Measurements from ENCODE around the gene INSIG2.

The INSIG2 gene

DNA sequence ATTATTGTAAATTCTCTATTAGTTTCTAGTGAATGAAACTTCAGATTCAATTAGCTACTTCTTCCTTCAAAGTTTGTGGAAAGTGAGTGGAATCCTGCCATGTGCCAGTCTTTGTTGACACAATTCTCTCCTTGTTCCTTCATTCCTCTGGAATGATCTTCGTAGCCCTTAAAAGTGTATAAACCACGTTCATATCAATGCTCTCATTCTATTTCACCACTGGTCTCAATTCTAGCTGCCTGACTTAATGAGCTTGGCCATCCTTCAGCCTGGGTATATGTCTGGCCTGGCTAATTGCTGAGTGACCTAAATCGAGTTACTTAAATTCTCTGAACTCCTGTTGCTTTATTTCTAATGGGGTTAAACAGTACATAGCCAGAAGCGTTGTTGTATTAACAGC lies 43.5 kb downstream of the INSIG2 start:
- TF ChIP-seq, protein P1, sequence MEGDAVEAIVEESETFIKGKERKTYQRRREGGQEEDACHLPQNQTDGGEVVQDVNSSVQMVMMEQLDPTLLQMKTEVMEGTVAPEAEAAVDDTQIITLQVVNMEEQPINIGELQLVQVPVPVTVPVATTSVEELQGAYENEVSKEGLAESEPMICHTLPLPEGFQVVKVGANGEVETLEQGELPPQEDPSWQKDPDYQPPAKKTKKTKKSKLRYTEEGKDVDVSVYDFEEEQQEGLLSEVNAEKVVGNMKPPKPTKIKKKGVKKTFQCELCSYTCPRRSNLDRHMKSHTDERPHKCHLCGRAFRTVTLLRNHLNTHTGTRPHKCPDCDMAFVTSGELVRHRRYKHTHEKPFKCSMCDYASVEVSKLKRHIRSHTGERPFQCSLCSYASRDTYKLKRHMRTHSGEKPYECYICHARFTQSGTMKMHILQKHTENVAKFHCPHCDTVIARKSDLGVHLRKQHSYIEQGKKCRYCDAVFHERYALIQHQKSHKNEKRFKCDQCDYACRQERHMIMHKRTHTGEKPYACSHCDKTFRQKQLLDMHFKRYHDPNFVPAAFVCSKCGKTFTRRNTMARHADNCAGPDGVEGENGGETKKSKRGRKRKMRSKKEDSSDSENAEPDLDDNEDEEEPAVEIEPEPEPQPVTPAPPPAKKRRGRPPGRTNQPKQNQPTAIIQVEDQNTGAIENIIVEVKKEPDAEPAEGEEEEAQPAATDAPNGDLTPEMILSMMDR (IDR thresholded peaks at IDR 0.05; ENCODE audit: extremely low read depth, missing control alignments): no peak

DNA sequence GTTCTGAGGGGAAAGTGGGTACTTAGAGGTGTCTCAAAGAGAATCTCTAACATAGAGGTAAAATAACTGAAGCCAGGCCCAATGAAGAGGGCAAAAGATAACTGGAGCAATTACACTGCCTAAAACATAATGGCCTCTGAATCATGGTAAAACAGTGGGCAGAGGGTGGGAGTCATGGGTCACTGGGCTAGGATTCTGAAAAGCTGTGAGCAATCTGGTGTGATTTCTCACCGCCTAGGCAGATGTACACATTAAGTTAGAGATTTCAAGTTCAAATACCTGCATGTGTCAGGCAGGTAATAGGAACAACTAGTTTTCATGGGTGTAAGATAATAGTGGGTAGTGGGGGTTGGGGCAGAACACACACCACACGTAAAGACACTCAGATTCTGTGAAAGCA lies 45.6 kb downstream of the INSIG2 start:
- TF ChIP-seq, protein P1 (IDR thresholded peaks at IDR 0.05; ENCODE audit: extremely low read depth, missing control alignments): no peak
- no peak for DNase-seq (ENCODE audit: low spot score)

More for the DNA sequence above, 43.5 kb downstream of the INSIG2 start:
- DNase-seq (ENCODE audit: low spot score): no peak

DNA sequence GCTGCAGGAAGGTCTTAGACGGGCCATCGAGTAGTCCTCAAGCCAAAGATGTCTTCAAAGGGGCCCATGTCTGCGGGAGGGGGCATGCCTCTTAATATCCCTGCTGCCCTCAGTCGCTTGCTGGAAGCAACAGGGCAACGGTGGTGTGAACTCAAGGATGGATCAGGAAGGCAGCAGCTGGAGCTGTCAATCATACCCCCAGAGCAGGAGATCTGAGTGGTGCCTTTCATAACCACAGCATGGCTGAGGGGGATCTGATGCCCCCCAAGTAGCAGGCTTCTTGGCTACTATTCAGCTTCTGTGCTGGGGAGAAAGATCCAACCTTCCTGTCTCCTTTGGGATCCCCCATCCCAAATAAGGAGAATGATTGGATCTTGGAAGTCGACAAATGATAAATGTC lies 46.4 kb downstream of the INSIG2 start:
- TF ChIP-seq, protein P1 (IDR thresholded peaks at IDR 0.05; ENCODE audit: extremely low read depth, missing control alignments): no peak
- no peak for DNase-seq (ENCODE audit: low spot score)

DNA sequence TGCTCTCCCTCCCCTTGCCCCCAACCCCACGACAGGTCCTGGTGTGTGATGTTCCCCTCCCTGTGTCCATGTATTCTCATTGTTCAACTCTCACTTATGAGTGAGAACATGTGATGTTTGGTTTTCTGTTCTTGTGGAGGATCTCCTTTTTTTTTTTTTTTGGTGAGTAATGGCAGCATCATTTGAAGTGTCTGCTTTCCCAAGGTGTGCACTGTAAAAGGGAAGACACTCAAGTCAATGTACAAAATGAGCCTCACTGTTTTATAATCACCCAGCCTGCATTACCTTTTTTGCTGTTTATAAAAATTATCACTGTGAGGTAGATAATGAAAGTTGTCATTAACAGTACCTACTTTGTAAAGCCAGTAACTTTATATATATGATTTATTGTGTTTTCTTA lies 56.9 kb downstream of the INSIG2 start:
- no peak for DNase-seq (ENCODE audit: low spot score)
- TF ChIP-seq, protein P1 (IDR thresholded peaks at IDR 0.05; ENCODE audit: extremely low read depth, missing control alignments): no peak

DNA sequence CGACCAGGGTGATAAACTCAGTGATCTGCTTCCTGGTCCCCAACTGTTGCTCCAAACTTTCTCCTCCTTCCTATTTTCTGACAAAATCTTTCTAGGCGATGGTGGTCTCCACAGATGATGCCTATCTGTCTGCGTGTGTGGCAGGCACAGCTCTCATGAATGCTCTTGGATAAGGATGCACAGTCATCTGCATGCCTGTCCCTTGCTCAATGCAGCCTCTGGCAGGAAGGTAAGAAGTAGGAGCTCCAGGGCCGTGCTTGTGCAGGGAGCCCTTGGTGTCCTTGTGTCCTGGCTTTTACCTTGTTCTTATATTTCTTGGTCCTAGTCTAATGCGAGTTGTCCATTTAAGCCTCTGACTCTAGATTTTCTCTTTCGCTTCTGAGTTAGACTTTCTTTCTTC lies 57.5 kb downstream of the INSIG2 start:
- TF ChIP-seq, protein P1 (IDR thresholded peaks at IDR 0.05; ENCODE audit: extremely low read depth, missing control alignments): no peak

DNA sequence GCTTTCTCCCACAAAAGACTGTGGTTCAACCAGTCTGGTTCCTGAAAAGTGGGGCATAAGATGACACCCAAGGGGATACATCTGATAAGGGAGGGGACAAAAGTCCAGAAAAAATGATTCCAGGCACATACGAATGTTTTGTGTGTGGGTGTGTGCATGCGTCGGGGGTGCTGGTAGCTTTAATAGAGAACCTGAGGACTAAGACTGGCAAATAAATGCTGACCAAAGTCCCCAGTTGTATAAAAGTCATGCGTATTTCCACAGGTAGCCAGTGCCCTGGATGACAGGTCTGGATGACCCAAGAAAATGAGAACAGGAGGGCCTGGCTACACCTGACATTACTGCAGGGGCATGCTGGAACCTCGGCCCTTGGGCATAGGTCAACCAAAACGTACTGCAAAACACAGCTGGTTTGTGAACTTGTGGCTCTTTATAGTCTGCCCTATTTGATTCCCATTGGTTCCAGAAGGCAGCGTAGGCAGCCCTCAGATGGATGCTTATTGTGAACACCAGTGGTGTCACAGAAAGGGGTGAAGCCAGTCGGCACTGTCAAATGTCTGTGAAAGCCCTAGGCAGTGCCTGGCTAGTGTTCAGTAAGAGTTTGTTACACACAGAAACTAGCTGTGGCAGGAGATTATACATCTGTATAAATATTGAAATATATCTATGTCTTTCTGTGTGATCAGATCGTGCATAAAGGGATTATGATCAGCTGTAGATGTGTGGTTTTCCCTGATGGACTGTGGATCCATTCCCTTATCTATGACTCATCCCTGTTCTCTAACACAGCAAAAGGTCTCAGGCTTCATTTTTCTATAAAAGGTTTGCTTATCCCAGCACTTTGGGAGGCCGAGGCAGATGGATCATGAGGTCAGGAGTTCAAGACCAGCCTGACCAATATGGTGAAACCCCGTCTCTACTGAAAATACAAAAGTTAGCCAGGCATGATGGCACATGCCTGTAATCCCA lies 58.3 kb downstream of the INSIG2 start:
- no peak for DNase-seq (ENCODE audit: low spot score)
- TF ChIP-seq, protein P1 (IDR thresholded peaks at IDR 0.05; ENCODE audit: extremely low read depth, missing control alignments): no peak

More for the DNA sequence above, 57.5 kb downstream of the INSIG2 start:
- DNase-seq (ENCODE audit: low spot score): no peak

DNA sequence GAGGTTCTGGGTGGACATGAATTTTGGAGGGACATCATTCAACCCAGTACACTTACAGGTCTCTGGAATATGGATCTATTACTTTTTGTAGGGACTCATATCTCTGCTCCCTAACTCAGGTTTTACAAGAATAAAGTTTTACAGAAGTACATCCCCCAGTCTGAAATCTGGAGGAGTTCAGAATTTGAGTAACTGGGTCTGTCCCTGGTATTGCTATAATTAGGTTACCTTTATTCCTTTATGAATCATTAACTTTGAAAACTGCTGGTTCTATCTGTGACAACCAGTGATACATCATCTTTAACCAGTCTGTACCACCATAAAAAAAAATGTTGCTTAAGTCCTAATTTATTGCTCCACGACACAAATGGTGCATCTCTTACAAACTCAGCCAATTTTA lies 59.9 kb downstream of the INSIG2 start:
- peak; percentile 33 for DNase-seq (ENCODE audit: low spot score)

More for the DNA sequence above, 59.9 kb downstream of the INSIG2 start:
- TF ChIP-seq, protein P1 (IDR thresholded peaks at IDR 0.05; ENCODE audit: extremely low read depth, missing control alignments): no peak

Measured in GM20000 (cell line).